MM.1S (cell line): Measurements from ENCODE around the gene HSPA1B.
"Not testable (repeated sequence)": the region's sequence is repeated elsewhere in the genome, so short reads cannot be mapped to it uniquely, and the experiment has no call there.

Experiments
- DNase-seq: peaks from one replicate; pipeline ENCODE4 v3.0.0-alpha.2; 2015
- H2AFZ ChIP-seq: fragments of 300-600 bp; sonication (generic); 2 replicates; pipeline ENCODE4 v1.6.0; 2016; ENCODE audit warnings: antibody characterized with exemption, low read length
- H3F3A ChIP-seq: fragments of 300-600 bp; sonication (generic); 2 replicates; pipeline ENCODE4 v1.6.1; 2016; ENCODE audit warnings: mild to moderate bottlenecking, antibody characterized with exemption, low read length, moderate library complexity, mixed read lengths; ENCODE audit not compliant: insufficient read depth
- H3K27ac ChIP-seq: fragments of 300-600 bp; sonication (generic); 2 replicates; pipeline ENCODE4 v1.5.1; 2016; ENCODE audit warnings: mild to moderate bottlenecking, low read length
- H3K27me3 ChIP-seq: fragments of 300-600 bp; sonication (generic); replicated peaks from 2 replicates; pipeline ENCODE4 v1.6.0; 2016; ENCODE audit warnings: low read length; ENCODE audit not compliant: insufficient read depth
- H3K36me3 ChIP-seq: fragments of 300-600 bp; sonication (generic); replicated peaks from 2 replicates; pipeline ENCODE4 v1.6.1; 2016; ENCODE audit warnings: mild to moderate bottlenecking, low read length, mixed read lengths; ENCODE audit not compliant: insufficient read depth
- H3K4me1 ChIP-seq: fragments of 300-600 bp; sonication (generic); 2 replicates; pipeline ENCODE4 v1.6.1; 2016; ENCODE audit warnings: low read length, mixed read lengths
- H3K4me2 ChIP-seq: fragments of 300-600 bp; sonication (generic); 2 replicates; pipeline ENCODE4 v1.6.0; 2016; ENCODE audit warnings: low read depth, low read length
- H3K4me3 ChIP-seq: fragments of 300-600 bp; sonication (generic); 2 replicates; pipeline ENCODE4 v1.5.1; 2016; ENCODE audit warnings: low read length, mixed read lengths
- H3K79me2 ChIP-seq: fragments of 300-600 bp; sonication (generic); 2 replicates; pipeline ENCODE4 v1.6.1; 2016; ENCODE audit warnings: mixed run types, low read length, mixed read lengths
- H3K9ac ChIP-seq: fragments of 300-600 bp; sonication (generic); 2 replicates; pipeline ENCODE4 v1.6.1; 2016; ENCODE audit warnings: low read length, mixed read lengths
- H3K9me2 ChIP-seq: fragments of 300-600 bp; sonication (generic); replicated peaks from 2 replicates; pipeline ENCODE4 v1.6.1; 2016; ENCODE audit warnings: mild to moderate bottlenecking, low read length, mixed read lengths; ENCODE audit not compliant: insufficient read depth
- H3K9me3 ChIP-seq: fragments of 300-600 bp; sonication (generic); replicated peaks from 2 replicates; pipeline ENCODE4 v1.6.1; 2016; ENCODE audit warnings: mild to moderate bottlenecking, low read length, mixed read lengths; ENCODE audit not compliant: insufficient read depth
- H4K20me1 ChIP-seq: fragments of 300-600 bp; sonication (generic); 2 replicates; pipeline ENCODE4 v1.6.1; 2016; ENCODE audit warnings: mild to moderate bottlenecking, low read length, moderate library complexity, mixed read lengths; ENCODE audit not compliant: insufficient read depth
- EZH2 ChIP-seq: fragments of 300-600 bp; sonication (generic); optimal IDR thresholded peaks from 2 replicates; pipeline ENCODE3; 2017; ENCODE audit warnings: low read depth, mild to moderate bottlenecking, antibody characterized with exemption, low read length, mixed read lengths
- EZH2phosphoT487 ChIP-seq: fragments of 300-600 bp; sonication (generic); IDR thresholded peaks from 2 replicates; pipeline ENCODE4 v1.6.1; 2018; ENCODE audit warnings: antibody characterized with exemption, low read length
- TF ChIP-seq, protein P1 (sequence below): fragments of 300-600 bp; sonication (generic); IDR thresholded peaks from 2 replicates; pipeline ENCODE4 v1.5.1; 2016; ENCODE audit warnings: antibody characterized with exemption, low read length, mixed read lengths

The HSPA1B gene

DNA sequence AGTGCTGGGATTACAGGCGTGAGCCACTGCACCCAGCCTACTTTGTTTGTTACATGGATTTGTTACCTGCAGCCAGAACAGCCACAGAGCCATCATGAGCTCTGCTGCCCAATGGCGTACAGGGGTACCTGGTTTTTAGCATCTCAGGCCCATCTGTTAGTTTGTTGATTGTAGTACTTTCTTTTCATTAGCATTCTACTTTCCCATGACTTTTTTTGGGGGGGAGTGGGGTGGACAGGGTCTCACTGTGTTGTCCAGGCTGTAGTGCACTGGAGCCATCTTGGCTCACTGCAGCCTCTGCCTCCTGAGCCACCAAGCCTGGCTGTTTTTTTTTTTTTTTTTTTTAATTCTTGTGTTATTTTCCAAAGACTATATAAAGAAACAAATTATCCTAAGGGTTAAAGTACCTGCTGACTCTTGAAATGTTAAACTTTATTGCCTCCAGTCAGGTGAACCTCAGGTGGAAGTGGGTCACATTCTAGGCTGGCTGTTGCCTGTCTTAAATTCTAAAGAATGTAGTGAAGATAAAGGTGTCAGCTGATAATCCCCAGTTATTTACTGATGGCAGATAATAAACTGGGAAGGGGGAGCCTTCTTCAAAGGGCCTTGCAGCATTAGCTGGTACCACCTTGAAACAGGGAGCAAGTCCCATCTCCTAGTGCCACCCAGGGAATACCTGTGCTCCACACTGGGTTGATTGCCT lies 19.9 kb downstream of the HSPA1B start:
- Histone ChIP-seq H3K9ac (no peak overlapping the region), H3F3A (no peaks in the 10 kb centered on the region), H3K9me2 (no peaks in the 10 kb centered on the region), H2AFZ (no peak overlapping the region), H3K79me2 (no peaks in the 10 kb centered on the region), H3K4me1 (no peaks in the 10 kb centered on the region), H4K20me1 (no peaks in the 10 kb centered on the region), H3K27ac (no peak overlapping the region), H3K9me3 (no peaks in the 10 kb centered on the region), H3K27me3 (no peaks in the 10 kb centered on the region), H3K36me3 (no peaks in the 10 kb centered on the region), H3K4me3 (no peak overlapping the region), H3K4me2 (no peak overlapping the region)
- no peak for TF ChIP-seq EZH2phosphoT487
- TF ChIP-seq, protein P1, sequence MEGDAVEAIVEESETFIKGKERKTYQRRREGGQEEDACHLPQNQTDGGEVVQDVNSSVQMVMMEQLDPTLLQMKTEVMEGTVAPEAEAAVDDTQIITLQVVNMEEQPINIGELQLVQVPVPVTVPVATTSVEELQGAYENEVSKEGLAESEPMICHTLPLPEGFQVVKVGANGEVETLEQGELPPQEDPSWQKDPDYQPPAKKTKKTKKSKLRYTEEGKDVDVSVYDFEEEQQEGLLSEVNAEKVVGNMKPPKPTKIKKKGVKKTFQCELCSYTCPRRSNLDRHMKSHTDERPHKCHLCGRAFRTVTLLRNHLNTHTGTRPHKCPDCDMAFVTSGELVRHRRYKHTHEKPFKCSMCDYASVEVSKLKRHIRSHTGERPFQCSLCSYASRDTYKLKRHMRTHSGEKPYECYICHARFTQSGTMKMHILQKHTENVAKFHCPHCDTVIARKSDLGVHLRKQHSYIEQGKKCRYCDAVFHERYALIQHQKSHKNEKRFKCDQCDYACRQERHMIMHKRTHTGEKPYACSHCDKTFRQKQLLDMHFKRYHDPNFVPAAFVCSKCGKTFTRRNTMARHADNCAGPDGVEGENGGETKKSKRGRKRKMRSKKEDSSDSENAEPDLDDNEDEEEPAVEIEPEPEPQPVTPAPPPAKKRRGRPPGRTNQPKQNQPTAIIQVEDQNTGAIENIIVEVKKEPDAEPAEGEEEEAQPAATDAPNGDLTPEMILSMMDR, result no peak
- DNase-seq, result no peak

DNA sequence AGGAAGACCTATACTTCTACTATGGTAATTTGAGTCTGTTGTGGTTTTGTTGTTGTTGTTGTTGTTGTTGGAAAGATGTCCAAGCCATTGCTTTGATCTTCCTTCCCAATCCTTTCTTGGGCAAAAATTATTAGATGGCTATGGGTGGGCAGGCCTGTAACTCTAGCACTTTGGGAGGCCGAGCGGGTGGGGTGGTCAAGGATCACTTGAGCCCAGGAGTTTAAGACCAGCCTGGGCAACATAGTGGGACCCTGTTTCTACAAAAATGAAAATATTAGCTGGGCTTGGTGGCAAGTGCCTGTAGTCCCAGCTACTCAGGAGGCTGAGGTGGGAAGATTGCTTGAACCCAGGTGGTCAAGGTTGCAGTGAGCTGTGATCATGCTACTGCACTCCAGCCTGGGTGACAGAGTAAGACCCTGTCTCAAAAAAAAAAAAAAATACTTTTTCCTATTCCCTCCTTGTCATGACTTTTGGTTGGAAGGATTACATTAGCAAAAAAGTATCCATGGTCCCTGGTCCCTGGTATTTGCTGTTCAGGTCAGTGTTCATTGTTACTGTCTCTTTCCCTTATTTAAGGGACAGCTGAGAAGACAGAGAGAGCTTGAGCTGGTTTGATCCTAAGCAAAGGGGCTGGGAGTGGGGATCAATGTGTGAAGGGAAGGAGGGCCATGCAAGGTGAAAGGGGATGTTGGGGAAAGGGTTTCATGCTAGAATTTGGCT lies 23.4 kb downstream of the HSPA1B start:
- Histone ChIP-seq H3K79me2 (no peaks in the 10 kb centered on the region), H3K4me2 (no peak overlapping the region), H3K4me1 (no peaks in the 10 kb centered on the region), H3K4me3 (no peak overlapping the region), H3K9me2 (no peaks in the 10 kb centered on the region), H3K9me3 (no peaks in the 10 kb centered on the region), H3F3A (no peaks in the 10 kb centered on the region), H3K27me3 (no peaks in the 10 kb centered on the region), H3K9ac (no peak overlapping the region), H4K20me1 (no peaks in the 10 kb centered on the region), H3K36me3 (no peaks in the 10 kb centered on the region), H3K27ac (no peak overlapping the region), H2AFZ (no peak overlapping the region)
- no peak for TF ChIP-seq EZH2phosphoT487
- TF ChIP-seq, protein P1, result no peak
- TF ChIP-seq EZH2, result no peak
- DNase-seq, result no peak

DNA sequence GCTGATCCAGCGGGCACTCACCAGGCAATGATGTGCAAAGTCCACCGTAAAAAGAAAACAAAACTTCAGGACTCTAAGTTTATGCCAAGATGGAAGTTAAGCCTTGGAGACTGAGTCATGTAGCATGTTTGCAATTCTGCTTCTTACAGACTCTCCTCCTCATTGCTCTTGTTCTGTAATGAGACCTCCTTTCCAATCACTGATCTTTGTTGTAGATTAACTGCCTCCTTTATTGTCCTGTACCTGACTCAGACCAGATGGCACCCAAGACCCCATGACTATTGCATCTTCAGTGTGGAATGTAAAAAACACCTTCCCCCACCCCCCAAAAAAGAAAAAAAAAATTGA lies 23.9 kb downstream of the HSPA1B start:
- H3K4me2 ChIP-seq, result no peak overlapping the region

DNA sequence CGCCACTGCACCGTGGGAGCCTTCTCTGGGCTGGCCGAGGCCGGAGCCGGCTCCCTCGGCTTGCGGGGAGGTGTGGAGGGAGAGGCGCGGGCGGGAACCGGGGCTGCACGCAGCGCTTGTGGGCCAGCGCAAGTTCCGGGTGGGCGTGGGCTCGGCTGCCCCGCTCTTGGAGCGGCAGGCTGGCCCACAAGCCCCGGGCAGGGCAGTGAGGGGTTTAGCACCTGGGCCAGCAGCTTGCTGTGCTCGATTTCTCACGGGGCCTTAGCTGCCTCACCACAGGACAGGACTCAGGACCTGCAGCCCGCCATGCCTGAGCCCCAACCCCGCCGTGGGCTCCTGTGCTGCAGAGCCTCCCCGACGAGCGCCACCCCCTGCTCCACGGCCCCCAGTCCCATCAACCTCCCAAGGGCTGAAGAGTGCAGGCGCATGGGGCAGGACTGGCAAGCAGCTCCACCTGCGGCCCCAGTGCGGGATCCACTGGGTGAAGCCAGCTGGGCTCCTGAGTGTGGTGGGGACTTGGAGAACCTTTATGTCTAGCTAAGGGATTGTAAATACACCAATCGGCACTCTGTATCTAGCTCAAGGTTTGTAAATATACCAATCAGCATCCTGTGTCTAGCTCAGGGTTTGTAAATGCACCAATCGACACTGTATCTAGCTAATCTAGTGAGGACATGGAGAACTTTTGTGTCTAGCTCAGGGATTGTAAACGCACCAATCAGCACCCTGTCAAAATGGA lies 24.6 kb downstream of the HSPA1B start:
- H3K79me2 ChIP-seq, H3K4me2 ChIP-seq, H2AFZ ChIP-seq, H3K9me3 ChIP-seq, H4K20me1 ChIP-seq, H3K4me1 ChIP-seq, H3K9ac ChIP-seq, DNase-seq, H3K36me3 ChIP-seq, H3K4me3 ChIP-seq, H3K9me2 ChIP-seq, H3F3A ChIP-seq, H3K27me3 ChIP-seq, H3K27ac ChIP-seq: not testable (repeated sequence)

More for the DNA sequence above, 23.9 kb downstream of the HSPA1B start:
- TF ChIP-seq, protein P1, result no peak
- TF ChIP-seq EZH2 (no peak), EZH2phosphoT487 (no peak)
- Histone ChIP-seq H3K36me3 (no peaks in the 10 kb centered on the region), H3K4me3 (no peak overlapping the region), H3K79me2 (no peaks in the 10 kb centered on the region), H3K27ac (no peak overlapping the region), H4K20me1 (no peaks in the 10 kb centered on the region), H3K9me2 (no peaks in the 10 kb centered on the region), H3K27me3 (no peaks in the 10 kb centered on the region), H3K9ac (no peak overlapping the region), H3F3A (no peaks in the 10 kb centered on the region), H2AFZ (no peak overlapping the region), H3K9me3 (no peaks in the 10 kb centered on the region), H3K4me1 (no peaks in the 10 kb centered on the region)
- DNase-seq, result no peak

DNA sequence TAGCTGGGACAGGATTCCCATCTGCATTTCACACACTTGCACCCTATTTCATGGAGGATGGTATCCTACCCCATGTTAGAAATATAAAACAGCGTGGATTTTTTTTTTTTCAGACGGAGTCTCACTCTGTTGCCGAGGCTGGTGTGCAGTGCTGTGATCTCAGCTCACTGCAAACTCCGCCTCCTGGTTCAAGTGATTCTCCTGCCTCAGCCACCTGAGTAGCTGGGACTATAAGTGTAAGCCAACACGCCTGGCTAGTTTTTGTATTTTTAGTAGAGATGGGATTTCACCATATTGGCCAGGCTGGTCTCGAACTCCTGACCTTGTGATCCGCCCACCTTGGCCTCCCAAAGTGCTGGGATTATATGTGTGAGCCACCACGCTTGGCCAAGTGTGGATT lies 30.2 kb downstream of the HSPA1B start:
- not testable (repeated sequence) for H3K9ac ChIP-seq, H3K4me2 ChIP-seq, H3K27ac ChIP-seq, H3K9me2 ChIP-seq, H3K4me3 ChIP-seq, H3K9me3 ChIP-seq, H3K27me3 ChIP-seq, H2AFZ ChIP-seq, H3K4me1 ChIP-seq, H3K36me3 ChIP-seq, DNase-seq, H4K20me1 ChIP-seq, H3F3A ChIP-seq
- peaks cover 12% of the 10 kb centered on the region for H3K79me2 ChIP-seq
